Liver (tissue), 9 donors: ENCODE results near the gene DUSP10. TPM values are rescaled to one million over a fixed set of nuclear protein-coding genes. Genes with fewer than 3 reads are reported as not detected.

Experiments used
- DNase-seq: peaks from one replicate; pipeline ENCODE4 v3.0.0-alpha.2; 2017; ENCODE audit warnings: low spot score
- H3K27ac ChIP-seq, 2 donors: one replicate each; pipeline ENCODE4 v1.7.0; 2013; ENCODE audit warnings: inconsistent platforms in 2 of 2, low read length in 2 of 2, control low read depth in 1 of 2, low read depth in 1 of 2, mild to moderate bottlenecking in 1 of 2
- H3K27me3 ChIP-seq, 4 donors: one replicate each; pipeline versions ENCODE4 v1.6.1 to v1.7.0; 2013; ENCODE audit warnings: low read length in 3 of 4, inconsistent platforms in 1 of 4, mild to moderate bottlenecking in 1 of 4, moderate library complexity in 1 of 4; ENCODE audit not compliant: control insufficient read depth in 4 of 4, insufficient read depth in 4 of 4
- H3K36me3 ChIP-seq, 4 donors: one replicate each; pipeline versions ENCODE4 v1.6.1 to v1.7.0; 2013; ENCODE audit warnings: low read length in 3 of 4, mild to moderate bottlenecking in 3 of 4, low read depth in 1 of 4, moderate library complexity in 1 of 4; ENCODE audit not compliant: control insufficient read depth in 4 of 4, insufficient read depth in 3 of 4
- H3K4me1 ChIP-seq, 4 donors: one replicate each; pipeline versions ENCODE4 v1.6.1 to v1.7.0; 2013; ENCODE audit warnings: low read length in 3 of 4, mild to moderate bottlenecking in 3 of 4, moderate library complexity in 1 of 4; ENCODE audit not compliant: control insufficient read depth in 4 of 4, insufficient read depth in 4 of 4
- H3K4me3 ChIP-seq, 3 donors: one replicate each; pipeline versions ENCODE4 v1.6.1 to v1.7.0; 2013; ENCODE audit warnings: low read length in 3 of 3, control low read depth in 1 of 3, low read depth in 1 of 3, mild to moderate bottlenecking in 1 of 3
- H3K9ac ChIP-seq, 2 donors: one replicate each; pipeline ENCODE4 v1.7.0; 2013; ENCODE audit warnings: low read length in 2 of 2, mild to moderate bottlenecking in 2 of 2, moderate library complexity in 2 of 2, control low read depth in 1 of 2, low read depth in 1 of 2
- H3K9me3 ChIP-seq, 4 donors: one replicate each; pipeline versions ENCODE4 v1.6.1 to v1.7.0; 2013; ENCODE audit warnings: low read length in 3 of 4; ENCODE audit not compliant: control insufficient read depth in 4 of 4
- ATF3 ChIP-seq: IDR thresholded peaks from 2 replicates; pipeline ENCODE4 v1.6.1; 2016; ENCODE audit warnings: antibody characterized with exemption
- CTCF ChIP-seq: fragments of 150-350 bp; IDR thresholded peaks from 2 replicates; pipeline ENCODE4 v1.5.1; 2017; ENCODE audit warnings: improper control_type of control experiment, low read depth, low read length; ENCODE audit not compliant: missing input control
- FOXA1 ChIP-seq: IDR thresholded peaks from 2 replicates; pipeline ENCODE4 v1.6.1; 2016; ENCODE audit warnings: antibody characterized with exemption
- GABPA ChIP-seq, 2 donors: IDR thresholded peaks in 1 of 2; conservative IDR thresholded peaks in 1 of 2; 2 replicates each; pipeline ENCODE4 v1.6.1; 2016; ENCODE audit warnings: antibody characterized with exemption in 2 of 2, mild to moderate bottlenecking in 1 of 2, moderate library complexity in 1 of 2
- HNF4A ChIP-seq, 2 donors: conservative IDR thresholded peaks; 2 replicates each; pipeline ENCODE4 v1.6.1; 2016; ENCODE audit warnings: antibody characterized with exemption in 2 of 2, mild to moderate bottlenecking in 2 of 2
- HNF4G ChIP-seq: IDR thresholded peaks from 2 replicates; pipeline ENCODE4 v1.6.1; 2016; ENCODE audit warnings: antibody characterized with exemption
- JUND ChIP-seq, 2 donors: IDR thresholded peaks; 2 replicates each; pipeline ENCODE4 v1.6.1; 2016; ENCODE audit warnings: antibody characterized with exemption in 2 of 2
- MAX ChIP-seq: IDR thresholded peaks from 2 replicates; pipeline ENCODE4 v1.6.1; 2016; ENCODE audit warnings: antibody characterized with exemption
- NR2F2 ChIP-seq: IDR thresholded peaks from 2 replicates; pipeline ENCODE4 v1.6.1; 2016; ENCODE audit warnings: antibody characterized with exemption
- RAD21 ChIP-seq, 2 donors: IDR thresholded peaks; 2 replicates each; pipeline ENCODE4 v1.6.1; 2016; ENCODE audit warnings: antibody characterized with exemption in 2 of 2, mild to moderate bottlenecking in 2 of 2
- REST ChIP-seq: IDR thresholded peaks from 2 replicates; pipeline ENCODE4 v1.6.1; 2016; ENCODE audit warnings: antibody characterized with exemption, mild to moderate bottlenecking
- SP1 ChIP-seq: IDR thresholded peaks from 2 replicates; pipeline ENCODE4 v1.6.1; 2018; ENCODE audit warnings: antibody characterized with exemption, mild to moderate bottlenecking
- TAF1 ChIP-seq: conservative IDR thresholded peaks from 2 replicates; pipeline ENCODE4 v1.6.1; 2016; ENCODE audit warnings: antibody characterized with exemption, mild to moderate bottlenecking
- YY1 ChIP-seq: IDR thresholded peaks from 2 replicates; pipeline ENCODE4 v1.6.1; 2016; ENCODE audit warnings: antibody characterized with exemption, mild to moderate bottlenecking
- ZBTB33 ChIP-seq: IDR thresholded peaks from 2 replicates; pipeline ENCODE4 v1.6.1; 2016; ENCODE audit warnings: antibody characterized with exemption
- WGBS: extraction: QIAGEN DNeasy Blood & Tissue Kit; methylation state at CpG from one replicate; pipeline ENCODE4 v1.1.7; 2013; 5-methylcytosine and 5-hydroxymethylcytosine counted together
- polyA plus RNA-seq, 2 donors: library from polyadenylated mRNA; stranded (reverse) in 1 of 2; unstranded in 1 of 2; fragments of 200-250 nt in 1 of 2; fragments of >200 nt in 1 of 2; fragmentation: Nextera tagmentation in 1 of 2; extraction: Ambion mirVana in 1 of 2; gene quantifications; one replicate each; pipeline versions ENCODE4 v1.2.1 to v1.2.3, GENCODE V29; 2013 to 2015
- total RNA-seq, 2 donors: library from RNA; depleted of rRNA; stranded (reverse); fragments of >200 nt; gene quantifications; one replicate each; pipeline ENCODE4 v1.2.3, GENCODE V29; 2014
- donor health status: healthy.
- donor health status: healthy.
- donor health status: healthy.
- donor health status: healthy.
- donor health status: healthy.

Gene DUSP10
- total and polyA plus RNA-seq, 4 donors, result 6.7 to 15.4 (median 10.7) TPM

- Histone ChIP-seq H3K27ac (no peak overlapping the region), H3K4me3 (no peak overlapping the region), H3K27me3 (no peaks in the 10 kb centered on the region), H3K4me1 (no peaks in the 10 kb centered on the region), H3K9ac (no peak overlapping the region), H3K36me3 (no peaks in the 10 kb centered on the region), H3K9me3 (no peaks in the 10 kb centered on the region)
- TF ChIP-seq FOXA1, result no peak
- TF ChIP-seq ATF3, result no peak
- TF ChIP-seq ZBTB33, result no peak
- TF ChIP-seq HNF4A (conservative IDR thresholded peaks at IDR 0.05), result no peak
- TF ChIP-seq HNF4G, result no peak
- no peak for TF ChIP-seq GABPA (IDR thresholded peaks at IDR 0.05 in 1 of 2, conservative IDR thresholded peaks at IDR 0.05 in 1 of 2)
- no peak for TF ChIP-seq NR2F2
- no peak for TF ChIP-seq YY1
- TF ChIP-seq SP1, result no peak
- TF ChIP-seq TAF1, result no peak
- no peak for TF ChIP-seq CTCF
- no peak for TF ChIP-seq MAX
- TF ChIP-seq RAD21 (IDR thresholded peaks at IDR 0.05), result no peak
- TF ChIP-seq REST, result no peak
- DNase-seq, result no peak
Measured at GRCh38 chr1:221669441-221669840, 72.4 kb downstream of the DUSP10 start.

GRCh38 chr1:221667504-221667903 lies 74.4 kb downstream of the DUSP10 start:
- TF ChIP-seq JUND (IDR thresholded peaks at IDR 0.05) (peak in 1 of 2 donors; percentile 55), YY1 (no peak)
- H3K4me1 ChIP-seq, result no peaks in the 10 kb centered on the region
- H3K27me3 ChIP-seq, result no peaks in the 10 kb centered on the region
- 93% methylated on average over 3 of the region's 3 CpGs for WGBS
- no peak overlapping the region for H3K9ac ChIP-seq
- no peaks in the 10 kb centered on the region for H3K36me3 ChIP-seq
- H3K9me3 ChIP-seq, result no peaks in the 10 kb centered on the region
- no peak overlapping the region for H3K27ac ChIP-seq
- DNase-seq, result no peak
- no peak overlapping the region for H3K4me3 ChIP-seq
